ENCODE results near the gene ATP12A.

DNA sequence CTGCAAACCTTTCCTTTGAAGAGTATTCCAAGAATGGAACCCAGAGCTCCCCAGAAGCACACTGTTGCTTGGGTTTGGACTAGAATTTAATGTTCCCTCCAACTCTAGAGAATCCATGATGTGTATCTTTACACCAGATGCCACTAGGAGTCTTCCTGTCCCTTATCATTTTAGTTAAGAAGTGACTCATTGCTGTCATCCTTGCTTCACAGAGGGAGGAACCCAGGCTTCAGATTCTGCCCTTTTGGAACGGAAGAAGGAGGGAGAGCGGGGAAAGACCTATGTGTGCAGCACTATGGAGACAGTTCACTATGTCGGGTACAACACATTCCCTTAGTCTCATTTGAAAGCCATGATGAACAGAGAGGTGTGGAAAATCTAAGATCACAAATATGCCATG lies 2.1 kb upstream of the ATP12A start:
- TF ChIP-seq, protein P1, sequence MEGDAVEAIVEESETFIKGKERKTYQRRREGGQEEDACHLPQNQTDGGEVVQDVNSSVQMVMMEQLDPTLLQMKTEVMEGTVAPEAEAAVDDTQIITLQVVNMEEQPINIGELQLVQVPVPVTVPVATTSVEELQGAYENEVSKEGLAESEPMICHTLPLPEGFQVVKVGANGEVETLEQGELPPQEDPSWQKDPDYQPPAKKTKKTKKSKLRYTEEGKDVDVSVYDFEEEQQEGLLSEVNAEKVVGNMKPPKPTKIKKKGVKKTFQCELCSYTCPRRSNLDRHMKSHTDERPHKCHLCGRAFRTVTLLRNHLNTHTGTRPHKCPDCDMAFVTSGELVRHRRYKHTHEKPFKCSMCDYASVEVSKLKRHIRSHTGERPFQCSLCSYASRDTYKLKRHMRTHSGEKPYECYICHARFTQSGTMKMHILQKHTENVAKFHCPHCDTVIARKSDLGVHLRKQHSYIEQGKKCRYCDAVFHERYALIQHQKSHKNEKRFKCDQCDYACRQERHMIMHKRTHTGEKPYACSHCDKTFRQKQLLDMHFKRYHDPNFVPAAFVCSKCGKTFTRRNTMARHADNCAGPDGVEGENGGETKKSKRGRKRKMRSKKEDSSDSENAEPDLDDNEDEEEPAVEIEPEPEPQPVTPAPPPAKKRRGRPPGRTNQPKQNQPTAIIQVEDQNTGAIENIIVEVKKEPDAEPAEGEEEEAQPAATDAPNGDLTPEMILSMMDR (IDR thresholded peaks at IDR 0.05; ENCODE audit: control extremely low read depth in 1 of 3, insufficient read depth in 1 of 3, low read depth in 1 of 3, low read length in 3 of 3), result no peak
- no peak for TF ChIP-seq CREB1 (IDR thresholded peaks at IDR 0.05)
- TF ChIP-seq TEAD4 (IDR thresholded peaks at IDR 0.05; ENCODE audit: low read depth, low read length), result no peak
- TF ChIP-seq KDM5A (IDR thresholded peaks at IDR 0.05; ENCODE audit: low read length), result no peak
- TF ChIP-seq KDM1A (IDR thresholded peaks at IDR 0.05; ENCODE audit: borderline replicate concordance, low read length), result no peak
- TF ChIP-seq CHD2 (IDR thresholded peaks at IDR 0.05; ENCODE audit: low read length), result no peak
- no peak for TF ChIP-seq EZH2 (IDR thresholded peaks at IDR 0.05; ENCODE audit: low read depth, low read length, severe bottlenecking)
- no peak for TF ChIP-seq CEBPB (IDR thresholded peaks at IDR 0.05; ENCODE audit: low read depth, low read length)
- TF ChIP-seq RXRA (IDR thresholded peaks at IDR 0.05; ENCODE audit: insufficient read depth, low read depth, low read length), result no peak
- TF ChIP-seq POLR2AphosphoS5 (IDR thresholded peaks at IDR 0.05; ENCODE audit: low read depth, low read length), result no peak
- no peak for TF ChIP-seq YY1 (IDR thresholded peaks at IDR 0.05; ENCODE audit: low read depth, low read length)
- no peak for TF ChIP-seq POLR2A (IDR thresholded peaks at IDR 0.05; ENCODE audit: control extremely low read depth in 1 of 2, low read depth in 2 of 2, low read length in 2 of 2)

Measured in H1 (cell line).